Endothelial cell of umbilical vein (primary cell): Measurements from ENCODE around the gene LRFN2. TPM values are rescaled to one million over a fixed set of nuclear protein-coding genes. Genes with fewer than 3 reads are reported as not detected.

Source experiments
- BruUV-seq: library from RNA; stranded (reverse); fragments of 400-500 nt; replicated peaks from 2 replicates; lab custom pipeline; 2021; lab: Mats Ljungman, UMichigan
- CTCF ChIA-PET: fragments of 300-600, 350-600 bp; sonication (Branson Sonifier 250); formaldehyde crosslinking; loops from one replicate; lab custom pipeline; 2021; ENCODE audit warnings: antibody characterized with exemption, inconsistent platforms; lab: Charles Lee
- POLR2A ChIA-PET: fragments of 300-600, 350-600 bp; sonication (Branson Sonifier 250); formaldehyde crosslinking; loops from one replicate; lab custom pipeline; 2021; ENCODE audit warnings: antibody characterized with exemption, inconsistent platforms; lab: Charles Lee
- DNase-seq: peaks from one replicate; pipeline ENCODE4 v3.0.0-alpha.2; 2011; ENCODE audit warnings: low read depth, low spot score
- FAIRE-seq: peaks from 2 replicates; lab custom pipeline; 2011; peaks lifted over from hg19 to GRCh38; lab: Jason Lieb, UNC
- H2AFZ ChIP-seq: 2 replicates; pipeline ENCODE4 v1.6.0; 2012; ENCODE audit warnings: low read depth, low read length, control low read depth, inconsistent platforms
- H3K27ac ChIP-seq: 2 replicates; pipeline ENCODE4 v1.5.1; 2011; ENCODE audit warnings: low read depth, mild to moderate bottlenecking, control low read depth, low read length, moderate library complexity; ENCODE audit not compliant: insufficient read depth
- H3K27me3 ChIP-seq, 2 experiments: 2 replicates each; pipeline versions ENCODE4 v1.6.0 to v1.6.1; 2011; ENCODE audit warnings: low read length in 2 of 2, mixed read lengths in 1 of 2; ENCODE audit not compliant: control insufficient read depth in 2 of 2, insufficient read depth in 2 of 2
- H3K36me3 ChIP-seq, 2 experiments: 2 replicates in 1 of 2; 3 replicates in 1 of 2; pipeline ENCODE4 v1.5.1; 2011; ENCODE audit warnings: low read length in 2 of 2, mild to moderate bottlenecking in 1 of 2, moderate library complexity in 1 of 2; ENCODE audit not compliant: control insufficient read depth in 2 of 2, insufficient read depth in 2 of 2; ENCODE audit errors: extremely low read depth in 1 of 2
- H3K4me1 ChIP-seq: 3 replicates; pipeline ENCODE4 v1.5.1; 2011; ENCODE audit warnings: mild to moderate bottlenecking, low read length; ENCODE audit not compliant: control insufficient read depth, insufficient read depth; ENCODE audit errors: extremely low read depth
- H3K4me2 ChIP-seq: 2 replicates; pipeline ENCODE4 v1.6.1; 2011; ENCODE audit warnings: low read length, control low read depth, mixed read lengths; ENCODE audit not compliant: insufficient read depth
- H3K4me3 ChIP-seq, 3 experiments: fragments of 200-600 bp in 1 of 3; sonication (generic), shearing (Covaris generic) in 1 of 3; replicated peaks in 1 of 3; 2 replicates each; pipeline ENCODE4 v1.5.1; 2011 to 2016; ENCODE audit warnings: control low read depth in 3 of 3, low read length in 3 of 3, mild to moderate bottlenecking in 2 of 3, inconsistent platforms in 1 of 3, low read depth in 1 of 3, moderate library complexity in 1 of 3; ENCODE audit not compliant: insufficient read depth in 1 of 3
- H3K79me2 ChIP-seq: 2 replicates; pipeline ENCODE4 v1.6.0; 2012; ENCODE audit warnings: low read length, inconsistent platforms; ENCODE audit not compliant: control insufficient read depth, insufficient read depth
- H3K9ac ChIP-seq: replicated peaks from 2 replicates; pipeline ENCODE3; 2011; ENCODE audit warnings: low read length, control low read depth; ENCODE audit not compliant: insufficient read depth; ENCODE audit errors: extremely low read depth
- H3K9me1 ChIP-seq: replicated peaks from 3 replicates; pipeline ENCODE4 v1.6.0; 2011; ENCODE audit warnings: mild to moderate bottlenecking, low read length; ENCODE audit not compliant: control insufficient read depth, insufficient read depth; ENCODE audit errors: extremely low read depth
- H3K9me3 ChIP-seq: replicated peaks from 2 replicates; pipeline ENCODE4 v1.5.1; 2012; ENCODE audit warnings: low read length, inconsistent platforms; ENCODE audit not compliant: control insufficient read depth, insufficient read depth
- H4K20me1 ChIP-seq: replicated peaks from 2 replicates; pipeline ENCODE3; 2011; ENCODE audit warnings: mild to moderate bottlenecking, low read length; ENCODE audit not compliant: control insufficient read depth, insufficient read depth; ENCODE audit errors: extremely low read depth
- CTCF ChIP-seq, 2 donors: IDR thresholded peaks; 1 replicate in 1 of 2; 2 replicates in 1 of 2; pipeline ENCODE4 v1.5.1; 2011; ENCODE audit warnings: low read length in 2 of 2, mild to moderate bottlenecking in 2 of 2, moderate library complexity in 2 of 2, control low read depth in 1 of 2, inconsistent platforms in 1 of 2, low read depth in 1 of 2; ENCODE audit not compliant: insufficient read depth in 1 of 2; ENCODE audit errors: extremely low read depth in 1 of 2
- EZH2 ChIP-seq: IDR thresholded peaks from 2 replicates; pipeline ENCODE4 v1.6.1; 2012; ENCODE audit warnings: borderline replicate concordance, low read depth, mild to moderate bottlenecking, moderate library complexity, low read length, inconsistent platforms; ENCODE audit not compliant: severe bottlenecking
- FOS ChIP-seq: IDR thresholded peaks from 2 replicates; pipeline ENCODE4 v1.6.1; 2011; ENCODE audit warnings: mild to moderate bottlenecking, low read length, moderate library complexity, borderline replicate concordance; ENCODE audit not compliant: insufficient read depth
- GATA2 ChIP-seq: IDR thresholded peaks from 2 replicates; pipeline ENCODE4 v1.7.0; 2011; ENCODE audit warnings: low read depth, mild to moderate bottlenecking, moderate library complexity, mixed read lengths, low read length; ENCODE audit not compliant: insufficient read length, insufficient read depth
- JUN ChIP-seq: IDR thresholded peaks from 2 replicates; pipeline ENCODE4 v1.6.1; 2011; ENCODE audit warnings: borderline replicate concordance, low read depth; ENCODE audit not compliant: insufficient read length, insufficient read depth
- MAX ChIP-seq: IDR thresholded peaks from 2 replicates; pipeline ENCODE4 v1.6.1; 2011; ENCODE audit not compliant: insufficient read depth, insufficient read length
- MYC ChIP-seq: IDR thresholded peaks from one replicate; pipeline ENCODE4 v1.6.1; 2011; ENCODE audit warnings: mild to moderate bottlenecking, low read depth, low read length
- POLR2A ChIP-seq: IDR thresholded peaks from 2 replicates; pipeline ENCODE4 v1.6.1; 2012; ENCODE audit warnings: low read depth, mild to moderate bottlenecking, control low read depth, low read length
- POLR2AphosphoS5 ChIP-seq: IDR thresholded peaks from 2 replicates; pipeline ENCODE4 v1.6.1; 2012; ENCODE audit warnings: low read depth, mild to moderate bottlenecking, control low read depth, low read length, moderate library complexity; ENCODE audit not compliant: insufficient read depth
- dilution Hi-C: fragments of 300-500 bp; cut with MboI; formaldehyde crosslinking; loops from one replicate; pipeline ENCODE4 v1.15.0; 2019; ENCODE audit warnings: low sequenced_read_pairs; ENCODE audit not compliant: extremely low pct_ligation_motif_present
- intact Hi-C: fragments of 100-400 bp; cut with micrococcal nuclease; formaldehyde crosslinking; loops from one replicate; pipeline ENCODE4 v1.10.0; 2022
- polyA plus RNA-seq, 4 experiments: library from polyadenylated mRNA; depleted of rRNA in 3 of 4; stranded (reverse) in 3 of 4; unstranded in 1 of 4; fragments of >200 nt; gene quantifications; 2 replicates each; pipeline versions ENCODE4 v1.2.1 to v1.2.3, GENCODE V29; 2011 to 2012; ENCODE audit warnings: missing spikeins in 1 of 4
- total RNA-seq: library from RNA; stranded (reverse); gene quantifications from 2 replicates; pipeline ENCODE4 v1.2.3, GENCODE V29; 2021

Gene LRFN2
- total and polyA plus RNA-seq, 2 donors (not counting 3 experiments of a cell fraction or from before 2014, with no cell fraction given), result not detected

GRCh38 chr6:40588480-40588879 is 1.3 kb upstream of the LRFN2 start:
- no peak for TF ChIP-seq FOS
- no peak for TF ChIP-seq MAX
- no peak for TF ChIP-seq EZH2
- TF ChIP-seq JUN, result no peak
- TF ChIP-seq GATA2, result no peak
- no peak for TF ChIP-seq MYC
- no peak for TF ChIP-seq CTCF (IDR thresholded peaks at IDR 0.05; ENCODE audit: extremely low read depth in 1 of 2, insufficient read depth in 1 of 2, low read depth in 1 of 2, low read length in 2 of 2)
- TF ChIP-seq POLR2A, result no peak
- TF ChIP-seq POLR2AphosphoS5, result no peak
- intact Hi-C loops, result loop anchor here (5.0 kb wide), 1 partner anchor 36 kb away; no protein-coding TSS in a partner anchor
- no peaks in the 10 kb centered on the region for H3K79me2 ChIP-seq
- H3K4me1 ChIP-seq, result no peaks in the 10 kb centered on the region
- no peaks in the 10 kb centered on the region for H3K9me3 ChIP-seq
- ChIA-PET POLR2A (no interaction called here), CTCF (interaction anchor here (1.0 to 1.9 kb wide), 6 partner anchors 38 to 723 kb away, joined by 4 to 9 read pairs (median 6); no protein-coding TSS in a partner anchor)
- dilution Hi-C loops, result no loop called here
- peaks cover 27 to 29% of the 10 kb centered on the region in 2 experiments for H3K27me3 ChIP-seq
- H3K4me3 ChIP-seq, result no peak overlapping the region
- H2AFZ ChIP-seq, result no peak overlapping the region
- no peaks in the 10 kb centered on the region for H3K36me3 ChIP-seq
- no peak overlapping the region for H3K4me2 ChIP-seq
- no peaks in the 10 kb centered on the region for H4K20me1 ChIP-seq
- no peak overlapping the region for H3K27ac ChIP-seq
- no TSS peak for BruUV-seq
- no peaks in the 10 kb centered on the region for H3K9me1 ChIP-seq
- H3K9ac ChIP-seq, result no peak overlapping the region
- FAIRE-seq, result no peak
- DNase-seq, result no peak
